HPDE6-E6E7 (cell line): ENCODE measurements around the gene GALNT7.

Source experiments
- DNase-seq: peaks from one replicate; pipeline ENCODE4 v3.0.0; 2011; ENCODE audit warnings: missing footprints; ENCODE audit errors: extremely low spot score

The GALNT7 gene

GRCh38 chr4:173345648-173346047 lies 177.0 kb downstream of the GALNT7 start:
- DNase-seq, result no peak

- no peak for DNase-seq
These were observed 177.5 kb downstream of the GALNT7 start for GRCh38 chr4:173346074-173346473.

GRCh38 chr4:173347467-173347866 lies 178.9 kb downstream of the GALNT7 start:
- DNase-seq, result no peak

- no peak for DNase-seq
These were observed 189.3 kb downstream of the GALNT7 start for GRCh38 chr4:173357939-173358338.

GRCh38 chr4:173360587-173361221 lies 192.1 kb downstream of the GALNT7 start:
- peak; percentile 4 for DNase-seq

GRCh38 chr4:173362666-173363065 lies 194.1 kb downstream of the GALNT7 start:
- no peak for DNase-seq

GRCh38 chr4:173365359-173365996 lies 196.9 kb downstream of the GALNT7 start:
- DNase-seq, result no peak

GRCh38 chr4:173367285-173367684 lies 198.7 kb downstream of the GALNT7 start:
- peak; percentile 5 for DNase-seq

- DNase-seq, result no peak
These were observed 199.3 kb downstream of the GALNT7 start for GRCh38 chr4:173367946-173368345.

GRCh38 chr4:173370130-173370476 lies 201.5 kb downstream of the GALNT7 start:
- DNase-seq, result peak; percentile 27

- peak; percentile 89 for DNase-seq
These were observed 202.1 kb downstream of the GALNT7 start, which contains the start of gene SAP30 for GRCh38 chr4:173370477-173371291. SAP30 (plus strand) TSS chr4:173370954; CDS start chr4:173371183, 229 bp downstream.

GRCh38 chr4:173371292-173372192 lies 202.9 kb downstream of the GALNT7 start:
- DNase-seq, result peak; percentile 54
